ENCODE measurements around the gene PXK. TPM values are rescaled to one million over a fixed set of nuclear protein-coding genes. Genes with fewer than 3 reads are reported as not detected.

The PXK gene
- total and polyA plus RNA-seq, 10 of the 15 experiments (the other 5 are each of a cell fraction or from before 2014, with no cell fraction given), result 8.4 to 38.0 (median 27.6) TPM

GRCh38 chr3:58452176-58452575 is 119.5 kb downstream of the PXK start (continued):
- TF ChIP-seq CUX1 (IDR thresholded peaks at IDR 0.05; ENCODE audit: insufficient replicate concordance, low read depth, low read length) (no peak), RELB (IDR thresholded peaks at IDR 0.05; ENCODE audit: low read depth) (no peak), SREBF2 (IDR thresholded peaks at IDR 0.05; ENCODE audit: low read length) (no peak)

GRCh38 chr3:58459160-58459559 is 126.5 kb downstream of the PXK start:
- in situ Hi-C loops (cut with MboI), result no loop called here
- DNase-seq (ENCODE audit: low read depth, low spot score), result no peak
- BruUV-seq (replicated peaks), result no TSS peak
- Histone ChIP-seq H3K27ac (ENCODE audit: control insufficient read depth, insufficient read depth) (no peak overlapping the region), H2AFZ (ENCODE audit: control insufficient read depth, low read depth, low read length) (no peak overlapping the region), H3K27me3 (replicated peaks in 1 of 2; ENCODE audit: control insufficient read depth in 2 of 2, insufficient read depth in 2 of 2, low read length in 1 of 2) (no peaks in the 10 kb centered on the region), H3K9ac (ENCODE audit: control insufficient read depth, insufficient read depth, low read length) (no peak overlapping the region), H3K79me2 (ENCODE audit: control insufficient read depth, insufficient read depth, low read length) (no peaks in the 10 kb centered on the region), H3K4me1 (ENCODE audit: control insufficient read depth, insufficient read depth, low read length) (no peaks in the 10 kb centered on the region), H3K9me3 (replicated peaks; ENCODE audit: control insufficient read depth, insufficient read depth, low read length) (no peaks in the 10 kb centered on the region), H3K36me3 (ENCODE audit: control insufficient read depth in 2 of 2, insufficient read depth in 2 of 2, low read length in 1 of 2) (no peaks in the 10 kb centered on the region), H3K4me2 (ENCODE audit: control insufficient read depth, insufficient read depth) (no peak overlapping the region), H3K4me3 (no peak overlapping the region), H4K20me1 (ENCODE audit: control insufficient read depth, insufficient read depth) (no peaks in the 10 kb centered on the region)
- TF ChIP-seq ETV6 (conservative IDR thresholded peaks at IDR 0.05 in 1 of 2, IDR thresholded peaks at IDR 0.05 in 1 of 2; ENCODE audit: borderline replicate concordance in 1 of 2, low read depth in 1 of 2), result no peak
- no peak for TF ChIP-seq CREB1 (IDR thresholded peaks at IDR 0.05; ENCODE audit: low read depth)
- TF ChIP-seq HSF1 (IDR thresholded peaks at IDR 0.05; ENCODE audit: low read depth, low read length), result no peak
- TF ChIP-seq NFYA (IDR thresholded peaks at IDR 0.05; ENCODE audit: borderline replicate concordance, low read depth, low read length), result no peak
- no peak for TF ChIP-seq NKRF (conservative IDR thresholded peaks at IDR 0.05)
- no peak for TF ChIP-seq PML (IDR thresholded peaks at IDR 0.05; ENCODE audit: low read length)
- no peak for TF ChIP-seq RUNX3 (IDR thresholded peaks at IDR 0.05; ENCODE audit: low read length)
- ChIA-PET SMC1A (ENCODE audit: uncharacterized antibody, unreplicated experiment) (no interaction called here), RAD21 (ENCODE audit: unreplicated experiment) (no interaction called here), POLR2A (no interaction called here), CTCF (no interaction called here)
- FAIRE-seq, result no peak
- intact Hi-C loops (cut with micrococcal nuclease; ENCODE audit: unreplicated experiment), result no loop called here
- WGBS (ENCODE audit: insufficient coverage, insufficient replicate concordance, low lambda C conversion rate, missing lambda C conversion rate), result 50% methylated on average over 4 of the region's 4 CpGs
- ATAC-seq, result no peak
